Stimulated activated CD8-positive, alpha-beta memory T cell treated with anti-CD3 and anti-CD28 coated beads, Interleukin-7, amount 100 ng/mL, for 24 hours (primary cell): ENCODE data around the gene TNFAIP1.
"Not testable (repeated sequence)": the region's sequence is repeated elsewhere in the genome, so short reads cannot be mapped to it uniquely, and the experiment has no call there.

Experiments used
- DNase-seq: peaks from one replicate; pipeline ENCODE4 v3.0.0-alpha.2; 2020; ENCODE audit warnings: low read depth

Gene TNFAIP1

GRCh38 chr17:28335201-28335958, at the start of gene TNFAIP1, which contains the start of gene IFT20:
Gene TNFAIP1, plus strand, starts transcription at chr17:28335761. Its CDS starts 3,761 bp downstream, at chr17:28339522.
Gene IFT20, minus strand, starts transcription at chr17:28335472. Its CDS starts 3,487 bp downstream, at chr17:28331985.
- peak; percentile 90 for DNase-seq

- no peak for DNase-seq
Measured at GRCh38 chr17:28285965-28286364, 49.6 kb upstream of the TNFAIP1 start.

GRCh38 chr17:28290703-28291102, 44.9 kb upstream of the TNFAIP1 start:
- no peak for DNase-seq

- DNase-seq, result no peak
Measured at GRCh38 chr17:28291780-28292330, 43.7 kb upstream of the TNFAIP1 start.

- DNase-seq, result not testable (repeated sequence)
Measured at GRCh38 chr17:28292878-28293277, 42.7 kb upstream of the TNFAIP1 start.

- DNase-seq, result no peak
Measured at GRCh38 chr17:28293994-28294393, 41.6 kb upstream of the TNFAIP1 start.

GRCh38 chr17:28295677-28296578, 39.6 kb upstream of the TNFAIP1 start:
- DNase-seq, result no peak

GRCh38 chr17:28298449-28298848, 37.1 kb upstream of the TNFAIP1 start:
- DNase-seq, result no peak

GRCh38 chr17:28306954-28307401, 28.6 kb upstream of the TNFAIP1 start:
- DNase-seq, result no peak

- no peak for DNase-seq
Measured at GRCh38 chr17:28313841-28314240, 21.7 kb upstream of the TNFAIP1 start.

GRCh38 chr17:28315846-28316705, 19.5 kb upstream of the TNFAIP1 start:
- DNase-seq, result no peak

GRCh38 chr17:28317099-28317965, 18.2 kb upstream of the TNFAIP1 start:
- DNase-seq, result no peak

GRCh38 chr17:28317966-28318758, 17.4 kb upstream of the TNFAIP1 start:
- DNase-seq, result no peak

- DNase-seq, result peak; percentile 86
Measured at GRCh38 chr17:28318759-28319597, 16.6 kb upstream of the TNFAIP1 start, which contains the start of gene TMEM97. Gene TMEM97, plus strand, starts transcription at chr17:28319200. Its CDS starts 40 bp downstream, at chr17:28319240.

GRCh38 chr17:28319598-28319935, 16.0 kb upstream of the TNFAIP1 start:
- DNase-seq, result no peak

- DNase-seq, result no peak
Measured at GRCh38 chr17:28320215-28321061, 15.1 kb upstream of the TNFAIP1 start.

GRCh38 chr17:28324267-28324745, 11.3 kb upstream of the TNFAIP1 start:
- no peak for DNase-seq

- DNase-seq, result no peak
Measured at GRCh38 chr17:28324781-28325180, 10.8 kb upstream of the TNFAIP1 start.
